Measurements from ENCODE around the gene CHRNA4. TPM values are rescaled to one million over a fixed set of nuclear protein-coding genes. Genes with fewer than 3 reads are reported as not detected.

Gene CHRNA4
- total and polyA plus RNA-seq, 2 of the 4 experiments (the other 2 are of a cell fraction): not detected

DNA sequence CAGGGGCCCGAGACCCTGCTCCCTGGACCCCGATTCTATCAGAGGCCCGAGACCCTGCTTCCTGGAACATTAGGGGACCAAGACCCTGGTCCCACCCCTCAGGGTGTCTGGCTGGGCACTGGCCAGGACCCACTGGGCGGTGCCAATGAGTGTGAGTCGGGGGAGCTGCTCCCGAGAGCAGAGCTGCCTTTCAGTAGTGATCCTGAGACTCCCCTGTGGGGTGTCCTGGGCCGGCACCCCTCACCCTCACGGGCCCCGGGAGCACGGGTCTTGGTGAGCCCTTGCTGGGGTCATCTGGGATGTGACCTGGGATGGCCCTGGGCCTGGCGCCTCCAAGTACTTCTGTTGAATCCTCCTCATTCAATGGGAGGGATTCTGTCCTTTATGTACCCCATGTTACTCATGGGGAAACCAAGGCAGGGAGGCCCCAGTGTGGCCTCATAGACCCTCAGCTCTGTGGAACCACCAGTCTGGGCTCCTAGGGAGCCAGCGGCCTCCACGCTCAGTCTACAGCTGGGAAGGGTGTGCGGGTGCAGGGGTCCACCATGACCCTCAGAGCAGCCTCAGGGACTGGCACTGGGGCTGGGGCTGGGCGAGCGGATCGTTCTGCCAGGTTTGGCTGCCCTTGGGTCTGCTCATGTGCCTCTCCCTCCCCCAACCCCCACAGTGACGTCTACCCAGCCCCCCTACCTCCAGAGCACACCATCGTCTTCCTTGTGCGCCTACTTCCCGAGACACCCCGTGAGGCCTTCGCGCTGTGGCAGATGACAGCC lies 42.6 kb downstream of the CHRNA4 start:
- Histone ChIP-seq H3K79me1 (ENCODE audit: low read depth in 1 of 2, low read length in 2 of 2) (no peaks in the 10 kb centered on the region), H2BK5ac (ENCODE audit: low read depth, low read length, poor library complexity, severe bottlenecking) (no peak overlapping the region), H3K23ac (ENCODE audit: low read depth, low read length) (no peak overlapping the region), H3K4me2 (ENCODE audit: low read depth, low read length) (no peak overlapping the region), H3K27me3 (ENCODE audit: control insufficient read depth, insufficient read depth, low read length) (peaks cover 40% of the 10 kb centered on the region), H2AFZ (replicated peaks; ENCODE audit: low read length, poor library complexity) (no peak overlapping the region), H4K8ac (ENCODE audit: low read depth in 2 of 2, low read length in 2 of 2) (no peak overlapping the region), H3K36me3 (ENCODE audit: control insufficient read depth, insufficient read depth, low read length) (no peaks in the 10 kb centered on the region), H3K9me3 (ENCODE audit: control insufficient read depth, insufficient read depth, low read length) (no peaks in the 10 kb centered on the region), H3K4ac (ENCODE audit: low read depth, low read length) (no peak overlapping the region), H2BK120ac (ENCODE audit: low read depth, low read length) (no peak overlapping the region), H2AK9ac (replicated peaks; ENCODE audit: low read depth, low read length, poor library complexity) (no peak overlapping the region), H3K4me3 (ENCODE audit: insufficient read depth, low read depth, low read length) (no peak overlapping the region), H3K9ac (ENCODE audit: low read depth, low read length) (no peak overlapping the region), H2AK5ac (ENCODE audit: low read depth, low read length) (no peak overlapping the region), H4K5ac (ENCODE audit: low read depth, low read length) (no peak overlapping the region), H3K18ac (ENCODE audit: low read depth, low read length) (no peak overlapping the region), H3K4me1 (ENCODE audit: control insufficient read depth, insufficient read depth, low read length) (peaks cover 7% of the 10 kb centered on the region; the same call in 1 of the 2 replicates), H3K56ac (ENCODE audit: extremely low read depth, insufficient read depth, low read length) (no peak overlapping the region), H2BK20ac (ENCODE audit: low read depth, low read length) (no peak overlapping the region), H4K20me1 (ENCODE audit: insufficient read depth, low read length) (no peaks in the 10 kb centered on the region), H4K91ac (ENCODE audit: insufficient read depth, low read depth, low read length) (no peak overlapping the region), H2BK15ac (ENCODE audit: low read depth, low read length) (no peak overlapping the region), H3K9me1 (ENCODE audit: insufficient read depth, low read length) (no peaks in the 10 kb centered on the region), H3K14ac (replicated peaks; ENCODE audit: low read depth, low read length) (no peak overlapping the region), H3K27ac (ENCODE audit: insufficient read depth, low read length) (no peak overlapping the region)
- in situ Hi-C loops (cut with MboI; ENCODE audit: low sequenced_read_pairs): no loop called here
- ATAC-seq (ENCODE audit: low read depth): no peak
- intact Hi-C loops (cut with micrococcal nuclease): no loop called here
- WGBS, 2 experiments (ENCODE audit: extremely low coverage in 2 of 2, insufficient read length in 1 of 2): 94% methylated on average over 8 of the region's 24 CpGs; no CpG with 5 or more reads in 1 of the 2 experiments
- DNase-seq: no peak
- no peak for TF ChIP-seq CEBPB (IDR thresholded peaks at IDR 0.05; ENCODE audit: low read depth, low read length)
- TF ChIP-seq POLR2A (IDR thresholded peaks at IDR 0.05; ENCODE audit: low read depth, low read length): no peak
- no peak for TF ChIP-seq BHLHE40 (IDR thresholded peaks at IDR 0.05; ENCODE audit: low read depth, low read length)
- TF ChIP-seq MXI1 (IDR thresholded peaks at IDR 0.05; ENCODE audit: borderline replicate concordance, low read depth, low read length): no peak
- TF ChIP-seq, protein P1, sequence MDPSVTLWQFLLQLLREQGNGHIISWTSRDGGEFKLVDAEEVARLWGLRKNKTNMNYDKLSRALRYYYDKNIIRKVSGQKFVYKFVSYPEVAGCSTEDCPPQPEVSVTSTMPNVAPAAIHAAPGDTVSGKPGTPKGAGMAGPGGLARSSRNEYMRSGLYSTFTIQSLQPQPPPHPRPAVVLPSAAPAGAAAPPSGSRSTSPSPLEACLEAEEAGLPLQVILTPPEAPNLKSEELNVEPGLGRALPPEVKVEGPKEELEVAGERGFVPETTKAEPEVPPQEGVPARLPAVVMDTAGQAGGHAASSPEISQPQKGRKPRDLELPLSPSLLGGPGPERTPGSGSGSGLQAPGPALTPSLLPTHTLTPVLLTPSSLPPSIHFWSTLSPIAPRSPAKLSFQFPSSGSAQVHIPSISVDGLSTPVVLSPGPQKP (IDR thresholded peaks at IDR 0.05; ENCODE audit: borderline replicate concordance, low read depth, low read length): no peak
- no peak for TF ChIP-seq NFE2L2 (IDR thresholded peaks at IDR 0.05; ENCODE audit: low read depth, low read length)
- CTCF ChIA-PET: interaction anchor here (0.9 kb wide), 1 partner anchor 9 kb away, joined by 3 read pairs; no protein-coding TSS in a partner anchor
- no TSS peak for BruUV-seq (replicated peaks)
- dilution Hi-C loops (cut with HindIII; ENCODE audit: low sequenced_read_pairs, unreplicated experiment): no loop called here
- POLR2A ChIA-PET (ENCODE audit: unreplicated experiment): no interaction called here
